ENCODE measurements around the gene SHISAL1. TPM values are rescaled to one million over a fixed set of nuclear protein-coding genes. Genes with fewer than 3 reads are reported as not detected.

Gene SHISAL1
- polyA plus RNA-seq, 1 donor (not counting 4 experiments of a cell fraction or from before 2014, with no cell fraction given) = 0.24 TPM

DNA sequence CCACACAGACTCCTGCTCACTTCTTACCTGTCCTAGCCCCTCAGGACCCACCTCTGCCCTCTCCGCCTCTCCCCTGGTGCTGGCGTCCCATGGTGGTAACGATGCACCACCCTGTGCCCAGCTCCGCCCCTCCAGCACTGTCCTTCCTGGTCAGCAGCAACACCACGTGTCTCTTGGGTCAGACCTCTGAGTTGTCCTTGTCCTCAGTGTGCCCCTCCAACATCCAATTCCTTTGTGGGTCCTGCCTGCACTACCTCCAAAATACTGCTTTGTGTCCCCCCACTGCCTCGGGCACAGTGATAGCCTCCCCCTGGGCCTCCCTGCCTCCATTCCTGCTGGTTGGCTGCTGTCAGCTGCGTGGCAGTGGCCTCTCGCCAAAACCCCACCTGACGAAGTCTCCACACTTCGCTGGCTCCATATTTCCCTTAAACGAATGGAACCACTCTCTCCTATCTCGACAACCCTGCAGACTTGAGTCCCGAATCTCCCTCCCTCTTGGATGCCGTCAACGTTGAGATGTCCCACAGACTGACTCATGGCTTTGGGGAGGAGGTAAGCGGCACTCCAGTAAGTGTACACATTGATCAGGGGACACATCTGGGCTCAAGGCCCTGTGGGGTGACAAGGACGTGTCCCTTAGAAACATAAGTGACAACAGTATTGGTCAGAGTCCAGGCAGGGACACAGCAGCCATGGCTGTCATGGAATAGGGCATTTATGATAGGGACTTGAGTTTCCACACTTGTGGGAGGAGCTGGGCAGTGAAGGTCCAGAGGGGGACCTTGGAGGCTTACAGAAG, 42.8 kb downstream of the SHISAL1 start:
- peaks cover 6% of the 10 kb centered on the region for H3K9me3 ChIP-seq (ENCODE audit: control insufficient read depth, low read depth, low read length)
- dilution Hi-C loops (cut with MboI; ENCODE audit: extremely low pct_ligation_motif_present, low sequenced_read_pairs) = no loop called here
- FAIRE-seq (no peak), DNase-seq (ENCODE audit: low read depth, low spot score) (no peak)
- no peak overlapping the region for H3K27ac ChIP-seq (ENCODE audit: control insufficient read depth, insufficient read depth, low read length)
- H3K79me2 ChIP-seq (ENCODE audit: control insufficient read depth, insufficient read depth, low read length) = no peaks in the 10 kb centered on the region
- no peak overlapping the region for H3K4me3 ChIP-seq (ENCODE audit: control insufficient read depth in 2 of 3, extremely low read depth in 1 of 3, insufficient read depth in 2 of 3, low read depth in 1 of 3, low read length in 3 of 3)
- no peak overlapping the region for H2AFZ ChIP-seq (ENCODE audit: control insufficient read depth, low read length)
- TF ChIP-seq EZH2 (IDR thresholded peaks at IDR 0.05; ENCODE audit: low read length) = no peak
- peaks cover 42% of the 10 kb centered on the region for H3K27me3 ChIP-seq (ENCODE audit: control insufficient read depth, extremely low read depth, insufficient read depth, low read length)
- H3K36me3 ChIP-seq (ENCODE audit: control insufficient read depth in 2 of 2, extremely low read depth in 1 of 2, insufficient read depth in 2 of 2, low read length in 2 of 2) = no peaks in the 10 kb centered on the region
- H4K20me1 ChIP-seq (ENCODE audit: control insufficient read depth, extremely low read depth, insufficient read depth, low read length) = peaks cover 5% of the 10 kb centered on the region
- no peaks in the 10 kb centered on the region for H3K9me1 ChIP-seq (ENCODE audit: control insufficient read depth, extremely low read depth, insufficient read depth, low read length)
- H3K4me2 ChIP-seq (ENCODE audit: control insufficient read depth, extremely low read depth, insufficient read depth, low read depth, low read length) = no peak overlapping the region
- H3K9ac ChIP-seq (ENCODE audit: control insufficient read depth, extremely low read depth, insufficient read depth, low read length) = no peak overlapping the region
- H3K4me1 ChIP-seq (ENCODE audit: control insufficient read depth, extremely low read depth, insufficient read depth, low read length) = no peaks in the 10 kb centered on the region

DNA sequence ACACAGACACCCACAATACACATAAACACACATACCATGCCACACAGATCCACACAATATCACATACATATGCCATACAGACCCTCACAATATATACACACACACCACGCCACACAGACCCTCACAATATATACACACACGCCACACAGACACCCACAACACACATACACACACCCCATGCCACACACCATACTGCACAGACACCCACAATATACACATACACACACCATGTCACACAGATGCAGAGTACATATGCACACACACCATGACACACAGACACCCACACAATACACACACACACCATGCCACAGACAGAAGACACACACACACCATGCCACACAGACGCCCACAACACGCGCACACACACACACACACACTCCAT, 43.6 kb downstream of the SHISAL1 start:
- Histone ChIP-seq H3K27ac (ENCODE audit: control insufficient read depth, insufficient read depth, low read length) (no peak overlapping the region), H3K4me3 (ENCODE audit: control insufficient read depth in 2 of 3, extremely low read depth in 1 of 3, insufficient read depth in 2 of 3, low read depth in 1 of 3, low read length in 3 of 3) (no peak overlapping the region), H3K79me2 (ENCODE audit: control insufficient read depth, insufficient read depth, low read length) (no peaks in the 10 kb centered on the region), H3K27me3 (ENCODE audit: control insufficient read depth, extremely low read depth, insufficient read depth, low read length) (peaks cover 42% of the 10 kb centered on the region), H3K36me3 (ENCODE audit: control insufficient read depth in 2 of 2, extremely low read depth in 1 of 2, insufficient read depth in 2 of 2, low read length in 2 of 2) (no peaks in the 10 kb centered on the region), H3K9me1 (ENCODE audit: control insufficient read depth, extremely low read depth, insufficient read depth, low read length) (no peaks in the 10 kb centered on the region), H3K4me1 (ENCODE audit: control insufficient read depth, extremely low read depth, insufficient read depth, low read length) (no peaks in the 10 kb centered on the region), H4K20me1 (ENCODE audit: control insufficient read depth, extremely low read depth, insufficient read depth, low read length) (peaks cover 5% of the 10 kb centered on the region), H3K4me2 (ENCODE audit: control insufficient read depth, extremely low read depth, insufficient read depth, low read depth, low read length) (no peak overlapping the region), H3K9me3 (ENCODE audit: control insufficient read depth, low read depth, low read length) (peaks cover 6% of the 10 kb centered on the region), H3K9ac (ENCODE audit: control insufficient read depth, extremely low read depth, insufficient read depth, low read length) (no peak overlapping the region), H2AFZ (ENCODE audit: control insufficient read depth, low read length) (no peak overlapping the region)
- TF ChIP-seq EZH2 (IDR thresholded peaks at IDR 0.05; ENCODE audit: low read length) (no peak), CTCF (optimal IDR thresholded peaks at IDR 0.05 in 1 of 3, IDR thresholded peaks at IDR 0.05 in 1 of 3, conservative IDR thresholded peaks at IDR 0.05 in 1 of 3; ENCODE audit: extremely low read depth in 1 of 3, insufficient read depth in 2 of 3, low read length in 3 of 3) (no peak)
- DNase-seq (ENCODE audit: low read depth, low spot score) = no peak
- dilution Hi-C loops (cut with MboI; ENCODE audit: extremely low pct_ligation_motif_present, low sequenced_read_pairs) = no loop called here
- no peak for FAIRE-seq
